Measurements from ENCODE around the gene PIGR. TPM values are rescaled to one million over a fixed set of nuclear protein-coding genes. Genes with fewer than 3 reads are reported as not detected.

The PIGR gene
- total RNA-seq, 6 donors from 2014 or later, result 396 to 1,034 (median 618) TPM

GRCh38 chr1:206882555-206882954, 63.7 kb downstream of the PIGR start:
- ATAC-seq (ENCODE audit: low FRiP score in 2 of 2) (no peak), DNase-seq (no peak)
- no peak overlapping the region for H3K4me3 ChIP-seq
- no peak for TF ChIP-seq POLR2AphosphoS5 (IDR thresholded peaks at IDR 0.05)
- TF ChIP-seq POLR2A (IDR thresholded peaks at IDR 0.05), result no peak
- TF ChIP-seq EP300 (IDR thresholded peaks at IDR 0.05), result no peak
- no peak for TF ChIP-seq CTCF (IDR thresholded peaks at IDR 0.05)
- peaks cover 0 to 8% (median 5%) of the 10 kb centered on the region in 4 donors for H3K9me3 ChIP-seq
- H3K36me3 ChIP-seq, result no peaks in the 10 kb centered on the region
- no peak overlapping the region for H3K27ac ChIP-seq
- H3K4me1 ChIP-seq, result no peaks in the 10 kb centered on the region
- no peaks in the 10 kb centered on the region for H3K27me3 ChIP-seq
- WGBS, 2 donors, result 76 to 79% methylated on average over 3 of the region's 3 CpGs

GRCh38 chr1:206880314-206880713, 66.0 kb downstream of the PIGR start:
- WGBS, 2 donors, result 83 to 86% methylated on average over 3 of the region's 3 CpGs
- no peak overlapping the region for H3K27ac ChIP-seq
- H3K27me3 ChIP-seq, result no peaks in the 10 kb centered on the region
- peaks cover 0 to 8% (median 5%) of the 10 kb centered on the region in 4 donors for H3K9me3 ChIP-seq
- DNase-seq (no peak), ATAC-seq (ENCODE audit: low FRiP score in 2 of 2) (no peak)
- no peaks in the 10 kb centered on the region for H3K4me1 ChIP-seq
- no peak overlapping the region for H3K4me3 ChIP-seq
- no peaks in the 10 kb centered on the region for H3K36me3 ChIP-seq
- TF ChIP-seq POLR2AphosphoS5 (IDR thresholded peaks at IDR 0.05) (no peak), EP300 (IDR thresholded peaks at IDR 0.05) (no peak), CTCF (IDR thresholded peaks at IDR 0.05) (no peak), POLR2A (IDR thresholded peaks at IDR 0.05) (no peak)

Other genes with a start within 250 kb of the PIGR start
- gene IL19, start 175.7 kb downstream of the PIGR start, total RNA-seq, result not detected
- gene IL10, start 174.0 kb downstream of the PIGR start, total RNA-seq, result 1 to 10 TPM in 4 of 6 donors, under 1 TPM in 2; 0.55 to 5.2 (median 3.3) TPM
- not detected for gene IL20, start 80.8 kb downstream of the PIGR start, total RNA-seq
- under 1 TPM in 1 of 6 donors, not detected in 5; 0.24 TPM for gene IL24, start 49.0 kb downstream of the PIGR start, total RNA-seq
- 10 to 100 TPM in 1 of 6 donors, 1 to 10 TPM in 5; 4.3 to 13.6 (median 7.2) TPM for gene FCMR, start 24.5 kb downstream of the PIGR start, total RNA-seq
- gene FCAMR, start 24.0 kb upstream of the PIGR start, total RNA-seq, result 1 to 10 TPM in 1 of 6 donors, not detected in 5; 7.3 TPM
- gene C1orf116, start 86.3 kb upstream of the PIGR start, total RNA-seq, result 100 to 1,000 TPM in 5 of 6 donors, 10 to 100 TPM in 1; 92.5 to 222 (median 193) TPM
- 10 to 100 TPM in 3 of 6 donors, 1 to 10 TPM in 3; 6.0 to 24.4 (median 9.4) TPM for gene YOD1, start 104.7 kb upstream of the PIGR start, total RNA-seq
- gene PFKFB2, start 106.8 kb upstream of the PIGR start, total RNA-seq, result 10 to 100 TPM; 25.3 to 95.5 (median 58.0) TPM
- 10 to 100 TPM in 2 of 6 donors, 1 to 10 TPM in 4; 1.1 to 40.9 (median 9.2) TPM for gene C4BPB, start 142.4 kb upstream of the PIGR start, total RNA-seq
- 100 to 1,000 TPM in 3 of 6 donors, 10 to 100 TPM in 3; 39.0 to 618 (median 118) TPM for gene C4BPA, start 157.8 kb upstream of the PIGR start, total RNA-seq